HG03558 (cell line): ENCODE data around the gene NME4.
"Not testable (repeated sequence)": the region's sequence is repeated elsewhere in the genome, so short reads cannot be mapped to it uniquely, and the experiment has no call there.

Experiments used
- ATAC-seq: cut with Tn5 transposase; IDR thresholded peaks from one replicate; pipeline ENCODE4 v1.9.1; 2021; ENCODE audit warnings: moderate number of reproducible peaks; ENCODE audit not compliant: unreplicated experiment; ENCODE audit errors: extremely low read depth

Gene NME4

DNA sequence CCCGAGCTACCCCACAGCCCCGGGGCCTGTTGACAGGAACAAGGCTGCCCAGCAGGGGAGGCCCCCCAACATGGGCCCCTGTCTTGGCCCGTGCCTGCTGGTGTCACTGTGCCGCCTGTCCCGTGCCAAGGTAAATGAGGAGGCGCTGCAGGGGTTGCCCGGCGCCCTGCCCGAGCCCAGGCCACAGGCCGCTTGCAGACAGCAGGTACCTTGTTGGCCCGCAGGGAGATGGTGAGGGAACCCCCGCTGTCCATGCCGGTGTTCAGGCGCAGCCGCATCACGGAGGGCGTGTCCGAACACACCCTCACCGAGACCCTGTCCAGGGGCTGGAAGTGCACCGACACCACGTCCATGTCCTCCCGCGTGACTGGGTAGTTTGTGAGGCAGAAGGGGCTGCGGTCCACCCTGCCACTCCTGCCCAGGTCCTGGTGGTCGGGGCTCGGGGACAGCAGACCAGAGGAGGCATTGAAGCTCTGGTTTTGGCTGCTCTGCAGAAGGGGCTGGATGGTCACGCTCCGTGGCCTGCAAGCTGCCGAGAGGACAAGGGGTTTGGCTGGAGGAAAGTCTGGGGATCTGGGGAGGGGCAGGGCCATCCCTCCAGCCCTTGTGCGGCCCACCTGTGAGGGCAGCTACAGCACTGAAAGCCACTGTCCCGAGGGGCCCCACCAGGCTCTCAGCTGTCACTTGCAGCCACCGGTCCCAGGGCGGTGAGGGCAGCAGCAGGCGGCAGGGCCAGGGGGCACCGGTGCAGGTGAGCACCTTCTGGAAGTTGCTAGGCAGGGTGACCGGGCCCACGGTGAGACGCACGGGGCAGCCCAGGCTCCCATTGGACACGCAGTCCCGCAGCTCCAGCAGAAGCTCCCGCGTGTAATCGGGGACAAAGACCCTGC lies 20.8 kb upstream of the NME4 start:
- ATAC-seq, result no peak

DNA sequence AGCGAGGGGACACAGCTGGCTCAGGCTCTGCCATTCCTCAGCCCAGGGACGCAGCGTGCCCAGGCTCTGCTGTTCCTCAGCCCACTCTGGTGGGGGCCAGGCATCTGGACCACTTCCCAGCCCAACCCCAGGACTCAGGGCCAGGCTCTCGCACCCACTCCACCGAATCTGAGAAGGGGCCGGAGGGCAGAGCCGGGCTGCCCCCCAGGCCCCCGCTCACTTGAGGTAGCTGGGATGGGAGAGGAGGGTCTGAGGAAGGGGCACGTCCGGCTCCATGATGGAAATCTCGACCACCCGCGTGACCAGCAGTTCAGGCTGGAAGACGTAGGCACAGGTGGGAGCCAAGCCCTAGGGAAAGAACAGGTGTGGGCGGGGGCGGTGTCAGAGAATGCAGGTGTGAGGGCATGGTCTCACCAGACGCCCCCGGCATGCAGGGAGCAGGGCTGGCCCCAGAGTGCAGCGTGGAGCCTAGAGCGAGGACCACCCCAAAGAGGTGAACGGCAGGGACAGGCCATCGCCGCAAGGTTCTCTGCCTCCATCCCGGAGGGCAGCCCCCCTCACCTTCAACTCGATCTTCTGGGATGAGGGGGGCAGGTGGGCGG lies 20.1 kb upstream of the NME4 start:
- no peak for ATAC-seq

- no peak for ATAC-seq
Observed at GRCh38 chr16:377419-377951, 19.5 kb upstream of the NME4 start.

DNA sequence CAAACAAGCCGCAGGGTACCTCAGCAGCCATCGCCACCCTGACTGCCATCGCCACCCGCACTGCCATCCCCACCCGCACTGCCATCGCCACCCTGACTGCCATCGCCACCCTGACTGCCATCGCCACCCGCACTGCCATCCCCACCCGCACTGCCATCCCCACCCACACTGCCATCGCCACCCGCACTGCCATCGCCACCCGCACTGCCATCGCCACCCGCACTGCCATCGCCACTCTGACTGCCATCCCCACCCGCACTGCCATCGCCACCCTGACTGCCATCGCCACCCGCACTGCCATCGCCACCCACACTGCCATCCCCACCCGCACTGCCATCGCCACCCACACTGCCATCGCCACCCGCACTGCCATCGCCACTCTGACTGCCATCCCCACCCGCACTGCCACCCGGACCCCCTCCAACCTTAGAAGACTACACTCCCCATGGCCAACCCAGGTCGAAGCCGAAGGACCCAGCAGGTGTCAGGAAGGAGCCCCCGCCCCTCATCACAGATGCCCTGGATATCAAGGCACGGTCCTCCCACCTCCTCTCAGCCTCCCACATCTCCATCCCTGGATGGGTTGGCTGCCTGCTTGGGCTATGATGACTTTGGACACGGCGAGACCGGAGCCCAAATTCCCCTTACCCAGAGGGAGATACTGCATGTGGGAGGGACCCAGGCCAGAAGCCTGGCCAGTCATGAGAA lies 18.7 kb upstream of the NME4 start:
- not testable (repeated sequence) for ATAC-seq

- no peak for ATAC-seq
Observed at GRCh38 chr16:378821-379182, 18.2 kb upstream of the NME4 start.

DNA sequence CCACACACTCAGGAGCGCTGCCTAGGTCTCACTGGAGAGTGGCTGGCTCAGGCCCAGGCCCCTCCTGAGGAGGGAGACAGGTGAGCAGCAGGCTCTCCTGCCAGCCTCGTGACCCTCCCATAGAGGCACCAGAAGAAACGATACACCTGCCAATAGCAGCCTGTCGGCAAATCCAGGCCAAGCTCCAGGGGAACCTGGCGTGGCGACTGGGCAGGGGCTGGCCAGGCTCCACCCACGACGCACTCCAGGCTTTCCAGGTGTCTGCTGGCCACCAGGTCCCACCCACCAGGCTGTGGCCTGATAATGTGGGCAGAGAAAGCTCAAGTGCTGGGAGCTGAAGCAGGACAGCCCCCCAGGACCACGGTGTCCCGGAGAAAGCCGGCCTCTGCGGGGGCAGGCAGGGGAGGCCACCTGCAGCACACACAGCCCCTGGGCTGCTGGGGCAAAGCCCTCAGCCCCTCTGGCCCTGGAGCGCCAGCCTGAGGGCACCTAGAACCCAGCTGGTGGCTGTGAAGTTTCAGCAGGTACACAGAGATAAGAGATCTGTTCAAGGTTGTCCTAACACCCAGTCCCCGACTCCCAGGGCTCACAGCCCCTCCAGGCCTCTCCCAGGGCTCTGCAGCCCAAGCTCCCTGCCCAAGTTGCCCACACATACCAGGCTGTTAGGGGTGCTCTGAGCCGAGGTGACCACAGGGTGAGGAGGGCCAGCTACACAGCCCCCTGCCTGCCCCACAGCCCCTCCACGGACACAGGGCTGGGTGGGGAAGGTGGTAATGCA lies 17.6 kb upstream of the NME4 start:
- no peak for ATAC-seq

DNA sequence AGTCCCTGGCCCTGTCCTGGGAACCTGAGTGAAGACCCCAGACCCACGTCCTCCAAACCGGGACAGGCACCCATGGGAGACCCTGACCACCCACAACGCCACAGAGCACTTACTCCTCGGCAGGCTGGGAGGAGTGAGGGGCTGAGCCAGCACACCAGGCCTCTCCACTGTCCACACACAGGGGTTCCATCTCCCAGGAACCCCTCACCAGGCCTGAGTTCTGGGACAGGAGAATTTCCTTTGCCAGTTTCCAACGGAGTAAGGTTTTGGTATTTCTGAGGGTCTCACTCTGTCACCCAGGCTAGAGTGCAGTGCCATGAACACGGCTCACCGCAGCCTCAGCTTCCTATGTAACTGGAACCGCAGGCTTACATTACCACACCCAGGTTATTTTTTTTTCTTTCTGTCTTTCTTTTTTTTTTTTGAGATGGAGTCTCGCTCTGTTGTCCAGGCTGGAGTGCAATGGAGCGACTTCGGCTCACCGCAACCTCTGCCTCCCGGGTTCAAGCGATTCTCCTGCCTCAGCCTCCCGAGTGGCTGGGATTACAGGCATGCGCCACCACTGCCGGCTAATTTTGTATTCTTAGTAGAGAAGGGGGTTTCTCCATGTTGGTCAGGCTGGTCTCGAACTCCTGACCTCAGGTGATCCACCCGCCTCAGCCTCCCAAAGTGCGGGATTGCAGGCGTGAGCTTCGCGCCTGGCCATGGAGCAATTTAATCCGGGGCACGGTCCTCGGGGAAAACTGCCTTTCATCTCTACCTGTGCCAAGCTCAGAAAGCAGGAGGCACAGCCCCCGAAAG lies 16.8 kb upstream of the NME4 start:
- no peak for ATAC-seq

DNA sequence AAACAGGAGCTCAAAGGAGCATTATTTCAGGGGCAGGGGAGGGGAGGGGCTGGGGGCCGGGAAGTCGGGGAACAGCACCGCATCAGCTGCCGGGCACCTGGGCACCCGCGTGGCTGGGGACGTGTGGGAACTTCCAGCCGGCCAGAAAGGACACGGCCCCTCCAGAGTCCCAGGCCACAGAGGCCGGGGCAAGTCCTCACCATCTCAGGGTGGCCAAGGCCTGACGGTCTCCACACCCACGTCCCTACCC lies 16.3 kb upstream of the NME4 start:
- no peak for ATAC-seq

GRCh38 chr16:381012-381788 lies 15.8 kb upstream of the NME4 start:
- no peak for ATAC-seq

- ATAC-seq, result no peak
Observed at GRCh38 chr16:381789-382717, 14.9 kb upstream of the NME4 start, which contains the start of gene PGAP6. TSS of gene PGAP6 (minus strand) at chr16:381978. CDS start at chr16:381821, 157 bp downstream.

- no peak for ATAC-seq
Observed at GRCh38 chr16:383326-384051, 13.5 kb upstream of the NME4 start.

DNA sequence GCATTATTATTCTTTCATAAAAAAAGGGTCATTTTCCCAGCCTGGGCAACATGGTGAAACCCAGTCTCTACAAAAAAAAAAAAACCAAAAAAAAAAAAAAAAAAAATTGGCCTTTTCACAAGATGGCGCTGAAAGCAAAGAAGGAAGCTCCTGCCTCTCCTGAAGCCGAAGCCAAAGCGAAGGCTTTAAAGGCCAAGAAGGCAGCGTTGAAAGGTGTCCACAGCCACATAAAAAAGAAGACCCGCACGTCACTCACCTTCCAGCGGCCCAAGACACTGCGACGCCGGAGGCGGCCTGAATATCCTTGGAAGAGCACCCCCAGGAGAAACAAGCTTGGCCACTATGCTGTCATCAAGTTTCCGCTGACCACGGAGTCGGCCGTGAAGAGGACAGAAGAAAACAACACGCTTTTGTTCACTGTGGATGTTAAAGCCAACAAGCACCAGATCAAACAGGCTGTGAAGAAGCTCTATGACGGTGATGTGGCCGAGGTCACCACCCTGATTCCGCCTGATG lies 10.3 kb upstream of the NME4 start:
- no peak for ATAC-seq

- not testable (repeated sequence) for ATAC-seq
Observed at GRCh38 chr16:387761-388666, 9.0 kb upstream of the NME4 start.

- no peak for ATAC-seq
Observed at GRCh38 chr16:389352-389751, 7.6 kb upstream of the NME4 start.

DNA sequence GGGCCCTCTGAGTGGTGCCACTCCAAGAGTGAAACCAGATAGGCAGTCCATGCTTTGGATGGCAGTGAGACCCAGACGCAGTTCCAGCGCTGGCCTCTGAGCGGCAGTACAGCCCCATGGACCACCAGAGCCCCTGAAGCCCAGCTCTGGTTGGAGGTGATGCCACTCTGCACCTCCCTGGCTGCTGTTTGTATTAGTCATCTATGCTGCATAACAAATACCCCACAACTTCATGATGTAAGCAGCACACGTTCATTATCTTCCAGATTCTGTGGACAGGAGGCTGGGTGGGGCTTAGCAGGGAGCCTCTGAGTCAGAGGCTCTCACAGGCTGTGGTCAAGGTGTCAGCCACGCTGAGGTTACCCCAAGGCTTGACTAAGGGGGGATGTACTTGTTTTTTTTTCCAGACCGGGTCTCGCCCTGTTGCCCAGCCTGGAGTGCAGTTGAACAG lies 5.1 kb upstream of the NME4 start:
- ATAC-seq, result no peak

DNA sequence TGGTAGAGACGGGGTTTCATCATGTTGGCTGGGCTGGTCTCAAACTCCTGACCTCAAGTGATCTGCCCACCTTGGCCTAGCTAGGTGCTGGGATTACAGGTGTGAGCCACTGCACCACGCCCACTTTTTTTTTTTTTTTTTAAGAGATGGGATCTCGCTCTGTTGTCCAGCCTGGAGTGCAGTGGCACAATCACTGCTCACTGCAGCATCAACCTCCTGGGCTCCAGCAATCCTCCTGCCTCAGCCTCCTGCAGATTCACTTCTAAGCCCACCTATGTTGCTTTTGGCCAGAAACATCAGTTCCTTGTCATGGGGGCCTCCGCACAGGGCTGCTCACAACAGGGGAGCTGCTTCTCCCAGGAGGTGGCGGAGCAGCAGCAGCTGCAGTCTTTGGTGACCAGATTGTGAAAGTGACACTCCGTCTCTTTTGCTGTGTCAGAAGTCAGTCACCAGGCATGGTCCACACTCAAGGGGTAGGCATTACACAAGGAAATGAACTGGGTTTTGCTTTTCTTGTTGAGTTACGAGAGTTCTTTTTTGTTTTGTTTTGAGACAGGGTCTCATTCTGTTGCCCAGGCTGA lies 4.5 kb upstream of the NME4 start:
- no peak for ATAC-seq
